Stimulated activated CD4-positive, alpha-beta T cell treated with anti-CD3 and anti-CD28 coated beads, Interleukin-15, amount 100 ng/mL, for 24 hours (primary cell): ENCODE data around the gene LRMDA.

Experiments used
- DNase-seq: peaks from one replicate; pipeline ENCODE4 v3.0.0-alpha.2; 2020

Gene LRMDA

GRCh38 chr10:75803121-75803520, 371.7 kb downstream of the LRMDA start:
- no peak for DNase-seq

- no peak for DNase-seq
These were observed 372.6 kb downstream of the LRMDA start for GRCh38 chr10:75803816-75804552.

DNA sequence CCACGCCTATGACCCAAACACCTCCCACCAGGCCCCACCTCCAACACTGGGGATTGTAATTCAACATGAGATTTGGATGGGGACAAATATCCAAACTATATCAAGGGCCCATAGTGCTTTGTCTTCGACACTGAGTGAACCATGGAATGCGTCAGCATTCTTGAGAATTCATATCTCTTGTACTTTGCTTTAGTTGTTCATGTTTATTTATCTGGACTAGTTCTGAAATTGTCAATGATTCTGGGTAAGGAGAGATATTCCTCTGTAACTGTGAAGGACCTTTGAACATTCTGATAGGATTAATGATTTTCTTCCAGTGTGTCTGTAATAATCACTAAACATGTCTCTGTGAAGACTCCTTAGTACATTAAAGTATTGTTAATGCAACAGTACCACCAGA, 374.8 kb downstream of the LRMDA start:
- DNase-seq: no peak

- DNase-seq: no peak
These were observed 376.0 kb downstream of the LRMDA start for GRCh38 chr10:75807456-75807855.

GRCh38 chr10:75809003-75809402, 377.6 kb downstream of the LRMDA start:
- DNase-seq: no peak

DNA sequence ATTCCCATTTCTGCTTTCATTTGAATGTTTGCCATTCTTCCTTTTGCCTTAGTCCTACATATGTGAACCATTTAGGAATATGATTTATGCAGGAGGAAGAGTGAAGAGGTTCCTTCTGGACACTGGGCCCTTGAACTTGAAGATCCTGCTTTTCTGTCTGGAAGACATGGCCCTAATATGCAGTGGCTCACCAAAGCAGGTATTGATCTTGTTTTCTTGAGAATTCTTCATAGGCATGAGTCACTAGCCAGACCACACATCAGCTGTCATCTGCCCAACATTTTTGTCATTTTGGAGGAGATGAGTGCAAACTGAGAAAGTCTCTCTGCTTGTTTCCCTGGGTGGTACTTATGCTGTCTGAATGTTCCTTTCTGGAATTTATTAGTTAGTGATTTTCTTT, 382.6 kb downstream of the LRMDA start:
- DNase-seq: no peak

DNA sequence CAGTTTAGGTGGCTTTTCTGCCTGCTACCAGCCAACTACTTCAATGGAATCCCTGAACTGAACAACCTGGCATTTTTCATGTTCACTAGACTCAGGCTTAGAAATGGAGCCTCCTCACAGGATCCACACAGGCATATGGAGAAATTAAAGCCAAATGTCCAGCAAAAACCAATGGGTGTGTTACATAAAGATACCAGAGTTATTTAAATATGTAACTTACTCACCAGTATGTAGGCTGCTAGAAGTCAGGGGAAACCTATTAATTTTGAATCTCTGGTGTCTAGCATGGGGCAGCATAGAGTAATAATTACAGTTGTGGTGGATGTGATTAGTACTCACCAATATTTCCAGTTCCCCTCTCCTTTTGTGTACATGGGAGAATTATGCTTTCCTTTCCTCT, 383.6 kb downstream of the LRMDA start:
- DNase-seq: no peak

DNA sequence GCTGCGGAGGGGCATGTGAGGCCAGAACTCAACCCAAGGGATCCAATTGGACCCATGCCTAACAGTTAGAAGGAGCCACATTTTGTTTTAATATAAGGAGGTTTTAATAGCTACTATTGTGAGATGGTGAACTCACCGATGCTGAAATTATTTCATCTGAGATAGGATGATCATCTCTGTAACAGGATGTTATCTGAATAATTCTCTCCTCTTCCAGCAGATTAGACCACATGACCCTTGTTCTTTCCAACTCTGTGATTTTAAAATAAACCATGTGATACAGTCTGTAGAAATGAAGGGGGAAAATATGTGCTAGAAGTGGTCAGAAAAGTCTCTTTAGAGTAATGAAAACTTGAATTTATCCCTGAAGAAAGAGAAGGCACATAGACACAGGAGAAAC, 385.8 kb downstream of the LRMDA start:
- no peak for DNase-seq

GRCh38 chr10:75818552-75818951, 387.1 kb downstream of the LRMDA start:
- DNase-seq: no peak

DNA sequence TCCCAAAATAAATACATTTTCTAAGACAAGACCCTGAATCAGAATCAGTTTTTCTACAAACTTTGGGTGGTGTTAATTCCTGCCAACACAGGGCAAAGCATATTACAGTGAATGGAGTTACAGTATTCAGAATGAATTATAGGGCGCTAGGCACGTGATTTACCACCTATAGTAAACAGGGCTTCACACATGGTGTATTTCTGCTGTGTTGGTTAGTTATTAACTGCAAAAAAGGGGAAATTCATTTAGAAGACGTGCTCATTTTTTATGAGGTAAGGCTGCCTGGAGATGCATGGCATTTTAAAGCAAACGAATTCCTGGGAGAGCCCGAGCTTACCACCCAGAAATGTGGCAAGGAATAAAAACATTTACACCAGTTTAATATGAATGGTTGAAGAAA, 393.8 kb downstream of the LRMDA start:
- no peak for DNase-seq

GRCh38 chr10:75825661-75826060, 394.2 kb downstream of the LRMDA start:
- no peak for DNase-seq

- DNase-seq: no peak
These were observed 395.4 kb downstream of the LRMDA start for GRCh38 chr10:75826846-75827245.

- no peak for DNase-seq
These were observed 396.2 kb downstream of the LRMDA start for GRCh38 chr10:75827587-75828021.

DNA sequence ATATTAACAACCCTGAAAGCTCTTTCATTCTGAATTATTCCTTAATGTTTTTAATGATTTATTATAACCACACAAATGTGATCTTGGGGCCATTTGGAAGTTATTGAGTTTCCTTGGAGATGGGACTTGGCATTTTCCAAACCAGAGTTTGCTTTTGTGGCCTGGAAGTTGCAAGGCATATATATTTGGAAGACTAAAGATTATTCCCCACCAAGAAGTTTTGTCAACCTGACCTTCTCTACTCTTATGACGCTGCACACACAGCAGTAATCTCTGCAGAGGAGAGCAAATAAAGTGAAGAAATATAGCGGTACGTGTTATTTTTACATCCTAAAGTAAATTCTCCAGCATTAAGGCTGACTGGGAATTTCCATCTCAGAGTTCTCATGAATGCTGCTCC, 397.0 kb downstream of the LRMDA start:
- DNase-seq: no peak

DNA sequence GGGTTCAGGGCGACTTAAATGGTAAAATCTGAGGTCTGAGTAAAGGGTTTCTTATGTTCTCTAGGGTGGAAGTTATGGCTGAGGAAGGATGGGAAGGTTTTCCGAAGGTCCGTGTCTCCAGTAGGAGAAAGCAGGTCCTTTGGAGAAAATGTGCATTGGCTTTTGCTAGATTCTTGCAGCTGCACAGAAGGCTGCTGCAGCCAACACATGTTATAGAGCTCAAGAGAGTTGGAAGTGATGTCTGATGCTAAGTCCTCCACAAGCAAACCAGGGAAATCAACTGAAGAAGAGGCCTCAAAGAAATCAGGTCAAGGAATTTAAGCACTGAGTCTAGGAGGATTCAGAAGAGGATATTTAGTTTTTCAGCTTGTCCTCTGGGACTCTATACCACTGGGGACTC, 404.6 kb downstream of the LRMDA start:
- DNase-seq: no peak

GRCh38 chr10:75838486-75838885, 407.1 kb downstream of the LRMDA start:
- no peak for DNase-seq

DNA sequence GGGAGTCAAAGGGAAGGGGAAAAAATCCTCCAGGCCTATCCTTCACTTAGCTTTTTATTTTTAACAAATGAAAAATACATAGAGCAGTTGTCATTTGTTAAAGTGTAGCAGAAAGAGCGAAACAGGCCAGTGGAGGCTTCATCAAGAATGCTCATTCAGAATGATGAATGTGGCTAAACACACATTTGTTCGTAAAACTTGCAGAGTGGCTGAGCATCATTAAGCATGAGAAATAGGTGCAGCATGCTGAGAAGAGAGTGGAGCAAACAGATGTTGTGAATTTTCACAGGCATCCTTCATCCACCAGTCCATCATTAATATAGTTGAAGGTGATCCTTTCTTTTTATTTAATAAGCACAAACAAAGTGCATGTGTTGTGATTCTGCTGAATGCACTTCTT, 407.6 kb downstream of the LRMDA start:
- DNase-seq: no peak

DNA sequence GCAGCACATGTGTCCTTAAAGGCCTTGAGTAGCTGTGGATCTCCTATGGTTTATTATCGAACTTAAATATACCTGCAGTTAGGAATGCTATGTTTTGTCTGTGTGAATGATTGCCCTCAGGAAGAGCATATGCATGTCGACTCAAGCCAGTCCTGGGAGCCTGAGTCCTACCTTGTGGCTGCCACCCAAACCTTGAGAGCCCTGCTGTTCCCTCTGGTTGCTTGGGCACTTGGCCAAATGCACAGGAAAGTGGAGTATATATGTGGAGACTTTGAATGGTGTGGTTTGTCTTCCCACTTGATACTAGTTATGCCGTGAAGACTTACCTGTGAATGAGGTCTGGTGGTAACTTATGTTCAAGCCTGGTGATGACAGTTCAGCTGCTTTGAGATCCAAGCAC, 409.8 kb downstream of the LRMDA start:
- no peak for DNase-seq

DNA sequence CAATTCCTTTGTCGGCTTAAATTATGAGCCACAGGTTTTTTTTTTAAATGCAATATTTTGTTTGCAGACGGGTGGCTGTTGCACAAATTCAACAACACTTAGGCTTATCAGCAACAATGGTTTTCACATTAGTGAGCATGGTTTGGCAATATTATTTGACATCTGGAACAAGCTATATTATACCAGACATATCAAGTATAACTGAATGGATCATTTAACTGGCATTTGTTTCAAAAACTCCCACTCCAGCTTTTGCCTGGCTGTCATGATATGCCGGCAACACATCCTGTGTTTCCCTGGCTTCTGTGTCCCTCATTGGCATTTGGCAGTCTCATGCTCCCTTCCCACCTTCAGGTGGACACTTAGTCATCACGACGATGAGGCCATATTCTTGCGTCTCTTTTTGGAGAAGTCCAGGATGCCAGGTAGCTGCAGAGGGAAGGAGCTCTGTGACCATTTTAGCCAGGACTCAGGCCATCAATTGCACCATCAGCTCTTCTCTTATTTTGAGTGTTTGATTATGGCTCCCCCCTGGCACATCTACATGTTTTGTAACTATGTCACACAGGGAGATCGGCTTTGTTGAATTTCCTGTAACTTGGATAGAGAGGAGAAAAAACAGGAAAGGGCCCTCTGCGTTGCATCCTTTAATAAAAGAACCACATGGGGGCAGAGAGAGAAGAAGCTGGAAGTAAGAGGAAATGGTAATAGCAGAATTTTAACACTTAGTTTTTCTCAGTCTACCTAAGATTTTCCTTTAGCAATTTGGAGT, 413.9 kb downstream of the LRMDA start:
- DNase-seq: no peak

DNA sequence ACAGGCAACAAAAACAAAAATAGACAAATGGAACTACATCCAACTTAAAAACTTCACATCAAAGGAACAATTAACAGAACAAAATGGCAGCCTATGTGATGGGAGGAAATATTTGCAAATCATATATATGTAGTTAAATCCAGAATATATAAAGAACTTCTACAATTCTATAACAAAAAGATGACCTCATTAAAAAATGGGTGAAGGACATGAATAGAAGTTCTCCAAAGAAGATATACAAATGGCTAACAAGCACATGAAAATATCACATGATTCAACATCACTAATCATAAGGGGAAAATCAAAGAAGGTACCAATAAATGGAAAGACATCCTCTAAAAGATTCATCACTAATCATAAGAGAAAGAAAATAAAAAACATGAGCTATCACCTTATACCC, 416.1 kb downstream of the LRMDA start:
- DNase-seq: no peak

DNA sequence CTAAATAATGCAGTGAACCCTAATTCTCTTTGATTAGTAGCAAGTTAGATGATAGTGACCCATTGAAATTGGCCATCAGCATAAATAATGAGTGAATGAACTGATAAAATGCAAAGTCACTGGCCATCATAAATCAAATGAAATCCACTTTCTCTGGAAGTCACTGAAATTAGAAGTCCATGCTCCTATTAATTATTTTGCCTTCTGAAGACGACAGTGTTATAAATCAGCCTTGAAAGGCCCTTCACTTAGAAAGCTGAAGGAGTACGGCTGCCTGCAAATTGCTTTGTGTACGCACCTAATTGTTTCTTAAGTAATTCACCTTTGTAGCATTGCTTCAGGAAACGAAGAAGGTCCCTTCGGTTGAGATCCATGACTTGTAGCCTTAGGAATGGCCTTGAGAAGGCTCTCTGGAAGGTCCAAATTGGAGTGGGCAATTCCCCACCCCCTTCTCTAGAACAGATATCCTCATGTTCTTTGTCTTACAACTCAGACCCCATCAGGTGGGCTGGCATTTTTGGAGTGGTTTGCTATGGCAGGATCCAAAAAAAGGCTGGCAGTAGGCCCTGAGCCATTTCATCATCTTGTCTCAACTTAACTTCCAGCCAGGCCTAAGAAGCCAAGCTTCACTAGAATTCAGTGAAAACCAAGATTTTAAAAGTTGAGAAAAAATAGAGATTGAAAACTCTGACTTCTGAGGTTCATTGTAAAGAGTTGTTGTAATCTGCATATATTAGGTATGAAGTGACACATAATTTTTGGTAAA, 420.3 kb downstream of the LRMDA start:
- no peak for DNase-seq

DNA sequence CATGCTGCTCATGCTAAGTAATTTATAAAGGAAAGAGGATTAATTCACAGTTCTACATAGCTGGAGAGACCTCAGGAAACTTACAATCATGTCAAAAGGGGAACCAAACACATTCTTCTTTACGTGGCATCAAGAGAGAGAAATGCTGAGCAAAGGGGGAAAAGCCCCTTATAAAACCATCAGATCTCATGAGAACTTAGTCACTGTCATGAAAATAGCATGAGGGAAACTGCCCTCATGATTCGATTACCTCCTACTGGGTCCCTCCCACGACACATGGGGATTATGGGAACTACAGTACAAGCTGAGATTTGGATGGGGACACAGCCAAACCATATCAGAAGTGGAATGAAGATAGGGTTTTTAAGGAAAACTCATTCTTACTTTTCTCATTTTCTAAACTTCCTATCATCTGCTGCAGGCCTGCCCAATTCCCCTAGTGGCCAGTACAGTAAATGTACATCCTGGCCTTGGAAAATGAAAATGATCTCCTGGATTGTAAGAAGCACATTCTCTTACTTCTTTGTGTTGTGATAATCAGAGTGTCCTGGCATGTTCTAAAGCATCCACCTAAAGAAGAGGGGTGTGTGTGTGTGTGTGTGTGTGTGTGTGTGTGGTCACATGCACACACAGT, 421.5 kb downstream of the LRMDA start:
- DNase-seq: no peak

DNA sequence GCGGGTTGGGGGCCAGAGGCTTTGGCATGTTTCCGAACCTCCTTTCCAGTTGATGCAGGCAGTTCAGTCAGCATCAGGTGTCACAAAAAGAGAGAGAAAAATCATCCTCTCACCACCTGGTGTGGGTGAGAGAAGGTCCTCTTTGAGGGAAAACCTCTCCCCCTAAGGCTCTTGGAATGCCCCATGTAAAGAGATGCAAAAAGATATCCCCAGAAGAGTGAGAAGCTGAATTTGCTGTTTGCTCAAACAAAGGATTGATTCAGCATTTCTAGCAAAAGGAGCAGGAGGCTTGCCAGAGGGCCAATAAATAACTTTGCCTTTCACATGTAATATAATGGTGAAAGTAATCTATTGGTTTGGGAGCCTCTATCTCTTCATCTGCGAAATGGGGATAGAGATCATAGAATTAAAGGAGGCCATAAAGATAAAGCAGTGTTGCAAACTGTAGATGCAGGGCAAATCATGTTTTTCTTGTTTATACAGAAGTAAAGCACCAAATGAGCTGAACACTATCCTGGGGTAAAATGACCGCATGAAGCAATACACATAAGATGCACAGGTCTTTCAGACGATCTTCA, 425.9 kb downstream of the LRMDA start:
- DNase-seq: no peak
